Stimulated activated naive B cell treated with anti-CD40 and anti-IgM and Interleukin-4, amounts not matched to agents 10 μg/mL and 1 μg/mL and 100 μg/mL, for 72 hours (primary cell): ENCODE data around the gene SNW1.
"Not testable (repeated sequence)": the region's sequence is repeated elsewhere in the genome, so short reads cannot be mapped to it uniquely, and the experiment has no call there.

ENCODE experiments used
- ATAC-seq, 2 donors: fragments of 150-1000 bp; cut with Tn5 transposase; replicated peaks; 2 replicates each; pipeline ENCODE4 v1.10.0; 2021; ENCODE audit warnings: moderate library complexity in 1 of 2
- DNase-seq: peaks from one replicate; pipeline ENCODE4 v3.0.0; 2021
- H3K27ac Mint-ChIP-seq: one replicate; pipeline ENCODE4 v1.8.0; 2022; ENCODE audit warnings: mild to moderate bottlenecking, mixed read lengths
- H3K27me3 Mint-ChIP-seq, 2 donors: one replicate each; pipeline ENCODE4 v1.8.0; 2022; ENCODE audit warnings: mixed read lengths in 2 of 2
- H3K36me3 Mint-ChIP-seq, 2 donors: one replicate each; pipeline ENCODE4 v1.8.0; 2022; ENCODE audit warnings: mixed read lengths in 2 of 2, mild to moderate bottlenecking in 1 of 2
- H3K4me1 Mint-ChIP-seq, 2 donors: one replicate each; pipeline ENCODE4 v1.8.0; 2022; ENCODE audit warnings: mixed read lengths in 2 of 2, mild to moderate bottlenecking in 1 of 2
- H3K4me3 Mint-ChIP-seq, 2 donors: one replicate each; pipeline ENCODE4 v1.8.0; 2022; ENCODE audit warnings: mild to moderate bottlenecking in 2 of 2, mixed read lengths in 2 of 2, moderate library complexity in 1 of 2
- H3K9me3 Mint-ChIP-seq, 2 donors: one replicate each; pipeline ENCODE4 v1.8.0; 2022; ENCODE audit warnings: mixed read lengths in 2 of 2, mild to moderate bottlenecking in 1 of 2

SNW1 gene

GRCh38 chr14:77760381-77761204, at the start of gene SNW1:
TSS of gene SNW1 (minus strand) at chr14:77761156. CDS start at chr14:77761127, 29 bp downstream.
- Mint-ChIP-seq H3K4me3 (peak within 1 kb of the TSS; percentile 94 to 96), H3K4me1 (peaks cover 17 to 24% of the 10 kb centered on the region in 2 donors), H3K36me3 (peaks cover 14 to 16% of the 10 kb centered on the region in 2 donors), H3K27me3 (no peaks in the 10 kb centered on the region), H3K9me3 (no peaks in the 10 kb centered on the region), H3K27ac (peak within 1 kb of the TSS; percentile 99)
- ATAC-seq (peak; percentile 93 to 96), DNase-seq (peak; percentile 90)

DNA sequence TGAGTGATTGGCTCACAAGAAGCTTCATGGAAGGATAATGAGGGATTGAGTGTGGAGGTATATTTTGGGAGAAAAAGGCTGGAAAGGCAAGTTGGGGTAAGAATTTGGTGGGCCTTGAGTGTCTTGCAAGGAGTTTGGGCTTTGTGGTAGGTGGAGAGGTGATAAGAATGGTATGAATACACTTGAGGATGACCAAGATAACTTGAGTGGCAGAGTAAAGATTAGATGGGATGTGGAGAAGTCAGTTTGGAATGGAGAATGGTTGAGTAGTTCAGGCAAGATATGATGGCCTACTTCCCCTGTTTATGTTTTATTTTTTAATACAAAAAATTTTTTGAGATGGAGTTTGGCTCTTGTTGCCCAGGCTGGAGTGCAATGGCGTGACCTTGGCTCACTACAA, 48.1 kb upstream of the SNW1 start:
- Mint-ChIP-seq H3K27me3 (no peaks in the 10 kb centered on the region), H3K9me3 (peaks cover 0 to 3% of the 10 kb centered on the region in 2 donors), H3K4me1 (peaks cover 8 to 13% of the 10 kb centered on the region in 2 donors), H3K4me3 (no peak overlapping the region), H3K27ac (no peak overlapping the region), H3K36me3 (peaks cover 3 to 7% of the 10 kb centered on the region in 2 donors)
- no peak for DNase-seq
- ATAC-seq = no peak

GRCh38 chr14:77808250-77808649, 47.3 kb upstream of the SNW1 start:
- H3K4me3 Mint-ChIP-seq = no peak overlapping the region
- no peak for DNase-seq
- H3K36me3 Mint-ChIP-seq = peaks cover 3 to 7% of the 10 kb centered on the region in 2 donors
- no peaks in the 10 kb centered on the region for H3K27me3 Mint-ChIP-seq
- H3K27ac Mint-ChIP-seq = no peak overlapping the region
- H3K4me1 Mint-ChIP-seq = peaks cover 8 to 13% of the 10 kb centered on the region in 2 donors
- H3K9me3 Mint-ChIP-seq = peaks cover 0 to 3% of the 10 kb centered on the region in 2 donors
- ATAC-seq = peak; percentile 70 to 73

DNA sequence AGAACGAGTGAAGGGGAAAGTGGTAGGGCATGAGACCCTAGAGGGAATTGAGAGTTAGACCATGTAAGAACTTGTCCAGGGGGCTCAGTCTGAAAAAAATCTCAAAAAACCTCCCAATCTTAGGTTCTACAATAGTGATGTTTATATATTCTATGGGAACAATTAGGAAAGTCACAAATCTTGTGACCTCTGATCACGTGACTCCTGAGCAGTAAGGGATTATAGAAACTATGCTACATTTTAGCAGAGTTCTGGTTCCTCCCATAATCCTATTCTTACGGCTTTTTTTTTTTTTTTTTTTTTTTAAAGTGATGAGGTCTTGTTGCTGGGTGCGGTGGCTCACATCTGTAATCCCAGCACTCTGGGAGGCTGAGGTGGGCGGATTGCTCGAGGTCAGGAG, 44.8 kb upstream of the SNW1 start:
- no peak overlapping the region for H3K27ac Mint-ChIP-seq
- no peak overlapping the region for H3K4me3 Mint-ChIP-seq
- DNase-seq (no peak), ATAC-seq (no peak)
- H3K36me3 Mint-ChIP-seq = peaks cover 3 to 7% of the 10 kb centered on the region in 2 donors
- peaks cover 5 to 13% of the 10 kb centered on the region in 2 donors for H3K4me1 Mint-ChIP-seq
- H3K9me3 Mint-ChIP-seq = peaks cover 0 to 3% of the 10 kb centered on the region in 2 donors
- H3K27me3 Mint-ChIP-seq = no peaks in the 10 kb centered on the region

- H3K4me1 Mint-ChIP-seq = peaks cover 9 to 21% of the 10 kb centered on the region in 2 donors
- H3K9me3 Mint-ChIP-seq = peaks cover 0 to 3% of the 10 kb centered on the region in 2 donors
- H3K36me3 Mint-ChIP-seq = peaks cover 3 to 7% of the 10 kb centered on the region in 2 donors
- H3K27me3 Mint-ChIP-seq = no peaks in the 10 kb centered on the region
- H3K27ac Mint-ChIP-seq = no peak overlapping the region
- no peak overlapping the region for H3K4me3 Mint-ChIP-seq
- DNase-seq = no peak
- ATAC-seq = no peak
Observed at GRCh38 chr14:77804592-77804991, 43.6 kb upstream of the SNW1 start.

DNA sequence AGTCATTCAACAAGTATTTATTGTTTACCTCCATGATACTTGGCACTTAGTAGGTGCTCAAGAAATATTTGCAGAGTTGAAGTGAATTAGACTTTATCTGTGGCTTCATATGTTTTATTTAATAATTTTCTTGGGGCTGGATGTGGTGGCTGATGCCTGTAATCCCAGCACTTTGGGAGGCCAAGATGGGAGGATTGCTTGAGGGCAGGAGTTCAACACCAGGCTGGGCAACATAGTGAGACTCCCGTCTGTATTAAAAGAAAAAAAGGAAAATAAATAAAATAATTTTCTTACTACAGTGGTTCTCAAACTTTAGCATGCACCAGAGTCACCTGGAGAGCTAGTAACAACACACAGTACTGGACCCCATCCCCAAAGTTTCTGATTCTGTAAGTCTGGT, 39.9 kb upstream of the SNW1 start:
- ATAC-seq = no peak
- peaks cover 4 to 9% of the 10 kb centered on the region in 2 donors for H3K4me1 Mint-ChIP-seq
- H3K9me3 Mint-ChIP-seq = no peaks in the 10 kb centered on the region
- DNase-seq = no peak
- H3K27me3 Mint-ChIP-seq = no peaks in the 10 kb centered on the region
- H3K4me3 Mint-ChIP-seq = peak overlapping the region; percentile 93 to 96
- H3K36me3 Mint-ChIP-seq = no peaks in the 10 kb centered on the region
- H3K27ac Mint-ChIP-seq = peak overlapping the region; percentile 98

DNA sequence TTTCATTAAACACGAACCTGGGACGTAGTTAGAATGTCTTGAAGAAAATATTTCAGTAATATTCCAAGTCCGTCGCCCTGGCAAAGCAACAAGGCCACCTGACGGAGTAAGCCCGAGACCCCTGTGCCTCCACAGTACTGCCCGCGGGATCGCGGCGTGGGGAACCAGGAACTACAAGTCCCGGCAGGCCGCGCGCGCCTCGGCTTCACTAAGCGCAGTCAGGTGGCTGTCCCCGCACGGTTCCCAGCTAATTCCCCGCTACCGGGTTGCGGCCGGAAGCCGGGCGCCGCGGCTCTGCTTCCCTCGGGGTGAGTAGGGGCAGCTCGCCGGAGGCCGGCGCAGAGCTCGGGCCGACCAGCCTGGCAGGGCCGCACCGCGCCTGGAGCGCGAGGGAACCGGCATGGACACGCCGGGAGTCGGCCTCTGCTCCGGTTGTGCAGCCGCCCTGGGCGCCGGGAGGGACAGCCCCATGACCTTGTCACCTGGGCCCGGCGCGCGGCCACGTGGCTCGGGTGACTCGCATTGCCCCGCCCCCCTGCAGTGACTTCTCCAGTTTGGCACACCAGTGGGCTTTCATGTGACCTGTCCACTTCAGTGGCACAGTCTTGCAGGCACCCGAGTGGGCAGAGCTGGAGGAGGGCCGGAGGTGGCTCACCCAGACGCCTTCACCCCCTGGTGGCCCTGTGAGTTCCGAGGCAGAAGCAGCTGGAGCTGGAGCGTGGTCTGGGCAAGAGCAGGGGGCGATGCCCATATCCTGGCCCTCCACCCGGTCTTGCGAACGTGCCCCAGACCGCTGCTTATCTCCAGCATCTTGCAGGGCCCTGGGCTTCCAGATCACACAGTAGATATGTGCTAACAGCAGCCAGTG, 39.1 kb upstream of the SNW1 start, which contains the start of gene ADCK1:
TSS of gene ADCK1 (plus strand) at position 247 of the 868 bp plus-strand sequence. CDS start 18,870 bp downstream, outside the sequence.
- peaks cover 4 to 9% of the 10 kb centered on the region in 2 donors for H3K4me1 Mint-ChIP-seq
- peak; percentile 82 for DNase-seq
- H3K27me3 Mint-ChIP-seq = no peaks in the 10 kb centered on the region
- peak within 1 kb of the TSS; percentile 98 for H3K27ac Mint-ChIP-seq
- no peaks in the 10 kb centered on the region for H3K9me3 Mint-ChIP-seq
- no peaks in the 10 kb centered on the region for H3K36me3 Mint-ChIP-seq
- peak; percentile 95 to 96 for ATAC-seq
- H3K4me3 Mint-ChIP-seq = peak within 1 kb of the TSS; percentile 93 to 96

- peak; percentile 3 to 4 for ATAC-seq
- H3K36me3 Mint-ChIP-seq, DNase-seq, H3K9me3 Mint-ChIP-seq, H3K4me1 Mint-ChIP-seq, H3K27me3 Mint-ChIP-seq: not testable (repeated sequence)
- peak overlapping the region; percentile 98 for H3K27ac Mint-ChIP-seq
- H3K4me3 Mint-ChIP-seq = peak overlapping the region; percentile 93 to 96
Observed at GRCh38 chr14:77799456-77799855, 38.5 kb upstream of the SNW1 start.

DNA sequence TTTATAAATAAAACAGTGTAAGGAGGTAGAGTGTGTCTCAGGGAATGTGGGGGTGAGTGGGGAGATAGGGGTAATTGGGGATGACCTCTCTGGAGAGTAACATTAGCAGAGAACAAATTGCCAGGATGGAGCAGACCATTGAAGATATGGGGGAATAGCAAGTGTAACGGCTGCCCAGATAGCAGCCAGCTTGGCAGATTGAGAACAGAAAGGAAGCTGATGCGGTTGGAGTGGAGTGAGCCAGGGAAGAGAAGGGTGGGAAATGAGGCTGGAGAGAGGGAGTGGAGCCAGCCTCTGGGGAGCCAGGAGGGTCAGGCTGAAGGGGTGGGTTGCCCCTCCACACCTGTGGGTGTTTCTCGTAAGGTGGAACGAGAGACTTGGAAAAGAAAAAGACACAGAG, 33.4 kb upstream of the SNW1 start:
- ATAC-seq = no peak

DNA sequence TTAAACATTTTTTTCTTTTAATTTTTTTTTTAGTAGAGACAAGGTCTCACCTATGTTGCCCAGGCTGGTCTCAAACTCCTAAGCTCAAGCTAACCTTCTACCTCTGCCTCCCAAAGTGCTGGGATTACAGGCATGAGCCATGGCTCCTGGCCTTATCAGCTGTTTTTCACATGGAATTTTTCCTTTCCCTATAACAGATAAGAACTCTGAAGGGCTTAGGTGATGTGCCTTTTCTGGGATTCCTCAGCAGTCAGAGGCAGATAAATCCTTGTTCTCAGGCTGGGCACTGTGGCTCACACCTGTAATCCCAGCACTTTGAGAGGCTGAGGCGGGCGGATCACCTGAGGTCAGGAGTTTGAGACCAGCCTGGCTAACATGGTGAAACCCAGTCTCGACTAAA, 32.3 kb upstream of the SNW1 start:
- not testable (repeated sequence) for ATAC-seq, H3K27ac Mint-ChIP-seq, H3K4me3 Mint-ChIP-seq, DNase-seq, H3K4me1 Mint-ChIP-seq, H3K36me3 Mint-ChIP-seq, H3K9me3 Mint-ChIP-seq
- H3K27me3 Mint-ChIP-seq = peaks cover 13 to 22% of the 10 kb centered on the region in 2 donors

More for the DNA sequence above, 33.4 kb upstream of the SNW1 start:
- Mint-ChIP-seq H3K27me3 (peaks cover 11 to 19% of the 10 kb centered on the region in 2 donors), H3K9me3 (no peaks in the 10 kb centered on the region), H3K4me3 (no peak overlapping the region), H3K36me3 (no peaks in the 10 kb centered on the region), H3K27ac (no peak overlapping the region), H3K4me1 (no peaks in the 10 kb centered on the region)
- no peak for DNase-seq

DNA sequence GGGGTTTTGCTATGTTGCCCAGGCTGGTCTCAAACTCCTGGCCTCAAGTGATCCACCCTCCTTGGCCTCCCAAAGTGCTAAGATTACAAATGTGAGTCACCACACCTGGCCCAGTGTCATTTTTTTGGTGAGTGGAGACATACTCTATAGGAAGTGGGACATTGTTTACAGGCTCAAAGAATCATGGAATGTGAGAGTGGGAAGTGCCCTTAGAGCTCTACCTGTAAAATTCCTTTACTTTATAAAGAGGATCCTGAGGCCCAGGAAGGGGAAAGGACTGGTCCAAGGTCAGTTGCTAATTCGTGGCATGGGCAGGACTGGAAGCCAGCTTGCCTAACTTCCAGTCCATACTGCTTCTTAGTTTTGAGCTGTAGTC, 30.3 kb upstream of the SNW1 start:
- H3K27ac Mint-ChIP-seq = no peak overlapping the region
- ATAC-seq (no peak), DNase-seq (no peak)
- no peaks in the 10 kb centered on the region for H3K9me3 Mint-ChIP-seq
- H3K36me3 Mint-ChIP-seq = no peaks in the 10 kb centered on the region
- H3K4me1 Mint-ChIP-seq = no peaks in the 10 kb centered on the region
- H3K4me3 Mint-ChIP-seq = no peak overlapping the region
- H3K27me3 Mint-ChIP-seq = peaks cover 13 to 26% of the 10 kb centered on the region in 2 donors

DNA sequence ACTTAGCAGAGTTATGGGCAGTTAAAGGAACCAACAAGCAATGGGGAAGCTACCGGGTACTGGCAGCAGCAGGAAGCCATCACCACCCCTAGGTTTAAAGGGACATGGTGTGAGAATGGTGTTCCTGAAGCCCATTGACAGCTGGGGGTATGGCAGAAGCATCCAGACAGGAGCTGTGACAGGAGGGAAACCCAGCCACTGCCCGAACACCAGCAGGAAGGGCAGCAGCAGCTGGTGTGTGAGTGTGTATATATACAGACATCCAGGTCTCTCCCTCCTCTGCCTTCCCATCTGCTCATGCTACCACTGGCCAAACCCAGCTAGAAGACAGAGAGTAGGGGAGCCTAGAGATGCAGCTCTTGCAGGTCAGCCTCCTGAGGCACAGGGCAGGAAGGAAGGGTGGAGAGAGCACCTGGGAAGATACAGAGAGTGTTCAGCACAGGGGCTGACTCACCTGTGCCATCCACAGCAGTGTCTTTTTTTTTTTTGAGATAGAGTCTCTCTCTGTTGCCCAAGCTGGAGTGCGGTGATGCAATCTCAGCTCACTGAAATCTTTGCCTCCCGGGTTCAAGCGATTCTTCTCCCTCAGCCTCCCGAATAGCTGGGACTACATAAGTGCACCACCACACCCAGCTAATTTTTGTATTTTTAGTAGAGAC, 29.7 kb upstream of the SNW1 start:
- Mint-ChIP-seq H3K4me1 (no peaks in the 10 kb centered on the region), H3K27ac (no peak overlapping the region), H3K9me3 (no peaks in the 10 kb centered on the region), H3K27me3 (peaks cover 13 to 26% of the 10 kb centered on the region in 2 donors), H3K36me3 (no peaks in the 10 kb centered on the region), H3K4me3 (no peak overlapping the region)
- DNase-seq (no peak), ATAC-seq (no peak)

- Mint-ChIP-seq H3K4me1 (no peaks in the 10 kb centered on the region), H3K9me3 (no peaks in the 10 kb centered on the region), H3K36me3 (no peaks in the 10 kb centered on the region), H3K4me3 (no peak overlapping the region), H3K27ac (no peak overlapping the region), H3K27me3 (peaks cover 13 to 18% of the 10 kb centered on the region in 2 donors)
- DNase-seq = no peak
- ATAC-seq = no peak
Observed at GRCh38 chr14:77786148-77786547, 25.2 kb upstream of the SNW1 start.

DNA sequence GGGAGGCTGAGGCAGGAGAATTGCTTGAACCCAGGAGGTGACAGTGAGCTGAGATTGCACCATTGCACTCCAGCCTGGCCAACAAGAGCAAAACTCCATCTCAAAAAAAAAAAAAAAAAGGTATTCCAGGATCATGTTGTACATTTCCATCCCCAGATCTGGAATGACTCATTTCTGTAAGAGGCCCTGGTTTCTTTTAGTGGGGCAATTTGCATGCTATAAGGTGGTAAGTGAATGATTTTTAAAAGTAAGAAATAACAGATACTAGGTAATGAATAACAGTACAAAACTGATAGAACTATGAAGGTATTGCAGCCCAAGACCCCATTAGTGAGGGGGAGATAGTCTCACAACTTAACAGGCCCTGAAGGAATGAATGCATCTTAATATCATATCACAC, 21.2 kb upstream of the SNW1 start:
- no peak for DNase-seq
- Mint-ChIP-seq H3K4me1 (no peaks in the 10 kb centered on the region), H3K27me3 (no peaks in the 10 kb centered on the region), H3K4me3 (no peak overlapping the region), H3K36me3 (no peaks in the 10 kb centered on the region), H3K9me3 (no peaks in the 10 kb centered on the region), H3K27ac (peak overlapping the region; percentile 56)
- peak in 1 of 2 donors; percentile 56 for ATAC-seq
